H9 (cell line): ENCODE results near the gene HAUS6. TPM values are rescaled to one million over a fixed set of nuclear protein-coding genes. Genes with fewer than 3 reads are reported as not detected.
"Not testable (repeated sequence)": the region's sequence is repeated elsewhere in the genome, so short reads cannot be mapped to it uniquely, and the experiment has no call there.

Experiments
- DNase-seq: peaks from one replicate; pipeline ENCODE4 v3.0.0-alpha.2; 2017
- H2AFZ ChIP-seq: one replicate; pipeline ENCODE4 v1.6.1; 2013; ENCODE audit warnings: mild to moderate bottlenecking, low read length, control low read depth, moderate library complexity
- H2AK5ac ChIP-seq: 2 replicates; pipeline ENCODE4 v1.6.1; 2013; ENCODE audit warnings: low read length, control low read depth, mixed read lengths; ENCODE audit not compliant: insufficient read length
- H2BK120ac ChIP-seq: one replicate; pipeline ENCODE4 v1.6.1; 2013; ENCODE audit warnings: low read depth, mild to moderate bottlenecking, low read length, control low read depth, inconsistent platforms; ENCODE audit not compliant: poor library complexity, severe bottlenecking
- H2BK12ac ChIP-seq: 2 replicates; pipeline ENCODE4 v1.6.1; 2013; ENCODE audit warnings: low read length, control low read depth, mixed read lengths, low read depth; ENCODE audit not compliant: insufficient read length
- H2BK15ac ChIP-seq: 2 replicates; pipeline ENCODE4 v1.6.1; 2013; ENCODE audit warnings: low read depth, low read length, control low read depth
- H2BK20ac ChIP-seq: one replicate; pipeline ENCODE4 v1.6.1; 2013; ENCODE audit warnings: low read depth, mild to moderate bottlenecking, low read length, control low read depth, inconsistent platforms; ENCODE audit not compliant: poor library complexity, severe bottlenecking
- H2BK5ac ChIP-seq: 2 replicates; pipeline ENCODE4 v1.6.1; 2013; ENCODE audit warnings: low read length, control low read depth, mixed read lengths; ENCODE audit not compliant: insufficient read length
- H3K14ac ChIP-seq: 2 replicates; pipeline ENCODE4 v1.6.1; 2013; ENCODE audit warnings: low read length, control low read depth; ENCODE audit not compliant: insufficient read depth
- H3K18ac ChIP-seq: 2 replicates; pipeline ENCODE4 v1.6.1; 2013; ENCODE audit warnings: low read depth, mild to moderate bottlenecking, mixed read lengths, low read length, control low read depth; ENCODE audit not compliant: insufficient read length
- H3K23ac ChIP-seq: 2 replicates; pipeline ENCODE4 v1.6.1; 2013; ENCODE audit warnings: low read length, control low read depth, mixed read lengths, low read depth; ENCODE audit not compliant: insufficient read length
- H3K23me2 ChIP-seq: 2 replicates; pipeline ENCODE4 v1.6.1; 2013; ENCODE audit warnings: low read depth, mild to moderate bottlenecking, mixed read lengths, low read length, control low read depth; ENCODE audit not compliant: insufficient read length, poor library complexity, severe bottlenecking
- H3K27ac ChIP-seq: 2 replicates; pipeline ENCODE4 v1.5.1; 2013; ENCODE audit warnings: low read length, control low read depth, mixed read lengths, low read depth; ENCODE audit not compliant: insufficient read length
- H3K27me3 ChIP-seq: 2 replicates; pipeline ENCODE4 v1.6.1; 2013; ENCODE audit warnings: low read length, control low read depth, inconsistent platforms; ENCODE audit not compliant: insufficient read depth
- H3K4ac ChIP-seq: 2 replicates; pipeline ENCODE4 v1.6.1; 2013; ENCODE audit warnings: low read depth, mild to moderate bottlenecking, control low read depth, inconsistent platforms, low read length, moderate library complexity
- H3K4me1 ChIP-seq: 2 replicates; pipeline ENCODE4 v1.6.1; 2013; ENCODE audit warnings: low read length, control low read depth, inconsistent platforms; ENCODE audit not compliant: insufficient read depth
- H3K4me2 ChIP-seq: 2 replicates; pipeline ENCODE4 v1.6.1; 2013; ENCODE audit warnings: low read length, control low read depth, mixed read lengths; ENCODE audit not compliant: insufficient read length, insufficient read depth
- H3K56ac ChIP-seq: 2 replicates; pipeline ENCODE4 v1.6.1; 2013; ENCODE audit warnings: low read depth, mild to moderate bottlenecking, mixed read lengths, low read length, control low read depth; ENCODE audit not compliant: insufficient read length
- H3K79me1 ChIP-seq: 2 replicates; pipeline ENCODE4 v1.6.1; 2013; ENCODE audit warnings: low read depth, mild to moderate bottlenecking, moderate library complexity, low read length, control low read depth, inconsistent platforms; ENCODE audit not compliant: insufficient read depth, poor library complexity, severe bottlenecking
- H3K79me2 ChIP-seq: 2 replicates; pipeline ENCODE4 v1.6.1; 2013; ENCODE audit warnings: low read length, control low read depth, inconsistent platforms; ENCODE audit not compliant: insufficient read depth
- H3K9ac ChIP-seq: 2 replicates; pipeline ENCODE4 v1.6.1; 2013; ENCODE audit warnings: low read length, control low read depth, mixed read lengths; ENCODE audit not compliant: insufficient read length; ENCODE audit errors: extremely low read depth
- H3K9me3 ChIP-seq: one replicate; pipeline ENCODE4 v1.6.1; 2013; ENCODE audit warnings: low read depth, low read length, inconsistent platforms; ENCODE audit not compliant: control insufficient read depth
- H3T11ph ChIP-seq: one replicate; pipeline ENCODE4 v1.6.1; 2013; ENCODE audit warnings: mild to moderate bottlenecking, low read length, control low read depth, inconsistent platforms
- H4K20me1 ChIP-seq: one replicate; pipeline ENCODE4 v1.6.1; 2013; ENCODE audit not compliant: control insufficient read depth, insufficient read length, insufficient read depth
- H4K5ac ChIP-seq: 2 replicates; pipeline ENCODE4 v1.6.1; 2013; ENCODE audit warnings: low read depth, mild to moderate bottlenecking, mixed read lengths, low read length, control low read depth; ENCODE audit not compliant: insufficient read length
- H4K8ac ChIP-seq: replicated peaks from 2 replicates; pipeline ENCODE4 v1.6.1; 2013; ENCODE audit warnings: low read length, control low read depth, mixed read lengths, low read depth; ENCODE audit not compliant: insufficient read length
- H4K91ac ChIP-seq: 2 replicates; pipeline ENCODE4 v1.6.1; 2013; ENCODE audit warnings: low read depth, mild to moderate bottlenecking, moderate library complexity, mixed read lengths, low read length, control low read depth; ENCODE audit not compliant: insufficient read length
- H3K27ac Mint-ChIP-seq, 3 experiments: 2 replicates in 2 of 3; 3 replicates in 1 of 3; pipeline ENCODE4 v1.8.0; 2020 to 2021; ENCODE audit warnings: mixed read lengths in 3 of 3, mild to moderate bottlenecking in 1 of 3, moderate library complexity in 1 of 3
- H3K27me3 Mint-ChIP-seq: 2 replicates; pipeline ENCODE4 v1.8.0; 2021; ENCODE audit warnings: low read depth, mild to moderate bottlenecking, moderate library complexity, mixed read lengths
- H3K36me3 Mint-ChIP-seq, 3 experiments: 2 replicates in 2 of 3; 3 replicates in 1 of 3; pipeline ENCODE4 v1.8.0; 2020 to 2021; ENCODE audit warnings: low read depth in 3 of 3, mixed read lengths in 3 of 3; ENCODE audit not compliant: insufficient read depth in 1 of 3
- H3K4me1 Mint-ChIP-seq, 2 experiments: 2 replicates each; pipeline ENCODE4 v1.8.0; 2020; ENCODE audit warnings: mixed read lengths in 2 of 2
- H3K4me3 Mint-ChIP-seq, 2 experiments: 2 replicates in 1 of 2; 3 replicates in 1 of 2; pipeline ENCODE4 v1.8.0; 2020 to 2021; ENCODE audit warnings: mild to moderate bottlenecking in 2 of 2, mixed read lengths in 2 of 2, moderate library complexity in 1 of 2
- H3K9me3 Mint-ChIP-seq, 2 experiments: 2 replicates in 1 of 2; 3 replicates in 1 of 2; pipeline ENCODE4 v1.8.0; 2020; ENCODE audit warnings: mild to moderate bottlenecking in 2 of 2, mixed read lengths in 2 of 2, moderate library complexity in 1 of 2
- WGBS: extraction: QIAGEN DNeasy Blood & Tissue Kit; methylation state at CpG from one replicate; pipeline ENCODE4 v1.1.7; 2013; ENCODE audit warnings: missing lambda C conversion rate, low lambda C conversion rate, mixed read lengths; ENCODE audit not compliant: insufficient read length; ENCODE audit errors: extremely low coverage; 5-methylcytosine and 5-hydroxymethylcytosine counted together
- long read RNA-seq: library from polyadenylated mRNA; unstranded; transcript quantifications from one replicate; pipeline ENCODE4 v2.0.0, GENCODE V29; 2020
- total RNA-seq: library from RNA; stranded (reverse); gene quantifications from 2 replicates; pipeline ENCODE4 v1.2.1, GENCODE V29; 2021
- TF ChIP-seq, protein P1 (sequence below): fragments of 200-600 bp; sonication (generic); conservative IDR thresholded peaks from 3 replicates; pipeline ENCODE4 v1.8.0; 2021; ENCODE audit warnings: antibody characterized with exemption, mild to moderate bottlenecking

The HAUS6 gene
- total RNA-seq = 41.2 and 42.3 TPM in 2 replicates
- long read RNA-seq, full-length matches to known transcripts = 66 of 359 reads
- long read RNA-seq, partial matches to known transcripts = 268 of 359 reads
- long read RNA-seq, other reads (novel, unspliced or antisense) = 25 of 359 reads

- TF ChIP-seq, protein P1, sequence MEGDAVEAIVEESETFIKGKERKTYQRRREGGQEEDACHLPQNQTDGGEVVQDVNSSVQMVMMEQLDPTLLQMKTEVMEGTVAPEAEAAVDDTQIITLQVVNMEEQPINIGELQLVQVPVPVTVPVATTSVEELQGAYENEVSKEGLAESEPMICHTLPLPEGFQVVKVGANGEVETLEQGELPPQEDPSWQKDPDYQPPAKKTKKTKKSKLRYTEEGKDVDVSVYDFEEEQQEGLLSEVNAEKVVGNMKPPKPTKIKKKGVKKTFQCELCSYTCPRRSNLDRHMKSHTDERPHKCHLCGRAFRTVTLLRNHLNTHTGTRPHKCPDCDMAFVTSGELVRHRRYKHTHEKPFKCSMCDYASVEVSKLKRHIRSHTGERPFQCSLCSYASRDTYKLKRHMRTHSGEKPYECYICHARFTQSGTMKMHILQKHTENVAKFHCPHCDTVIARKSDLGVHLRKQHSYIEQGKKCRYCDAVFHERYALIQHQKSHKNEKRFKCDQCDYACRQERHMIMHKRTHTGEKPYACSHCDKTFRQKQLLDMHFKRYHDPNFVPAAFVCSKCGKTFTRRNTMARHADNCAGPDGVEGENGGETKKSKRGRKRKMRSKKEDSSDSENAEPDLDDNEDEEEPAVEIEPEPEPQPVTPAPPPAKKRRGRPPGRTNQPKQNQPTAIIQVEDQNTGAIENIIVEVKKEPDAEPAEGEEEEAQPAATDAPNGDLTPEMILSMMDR = peak; percentile 53
- Histone ChIP-seq H3K27me3 (no peaks in the 10 kb centered on the region), H4K5ac (peak within 1 kb of the TSS; percentile 4), H2AK5ac (no peak within 1 kb of the TSS), H4K8ac (no peak within 1 kb of the TSS), H4K91ac (no peak within 1 kb of the TSS), H3K4me1 (no peaks in the 10 kb centered on the region; the same call in 1 of the 2 replicates), H2BK12ac (no peak within 1 kb of the TSS), H2AFZ (no peak within 1 kb of the TSS), H3K23me2 (no peaks in the 10 kb centered on the region), H3K18ac (no peak within 1 kb of the TSS), H3K4ac (no peak within 1 kb of the TSS), H4K20me1 (no peaks in the 10 kb centered on the region), H3T11ph (no peak within 1 kb of the TSS), H3K23ac (no peak within 1 kb of the TSS), H3K56ac (no peak within 1 kb of the TSS), H3K9me3 (no peaks in the 10 kb centered on the region), H2BK15ac (no peak within 1 kb of the TSS), H3K14ac (peak within 1 kb of the TSS; percentile 89), H3K79me1 (peaks cover 10% of the 10 kb centered on the region), H3K9ac (peak within 1 kb of the TSS; percentile 96), H3K27ac (no peak within 1 kb of the TSS), H3K79me2 (peaks cover 19% of the 10 kb centered on the region; the same call in 1 of the 2 replicates), H2BK20ac (no peak within 1 kb of the TSS), H2BK120ac (no peak within 1 kb of the TSS), H3K4me2 (peak within 1 kb of the TSS; percentile 72), H2BK5ac (no peak within 1 kb of the TSS)
- H3K4me3 Mint-ChIP-seq = peak within 1 kb of the TSS; percentile 96 to 98
- peak within 1 kb of the TSS; percentile 87 to 98 (median 98) for H3K27ac Mint-ChIP-seq
- H3K36me3 Mint-ChIP-seq = peaks cover 5 to 23% (median 23%) of the 10 kb centered on the region in 3 experiments; a peak in 6 of 7 replicates
- no CpG with 5 or more reads among the region's 46 CpGs for WGBS
- H3K4me1 Mint-ChIP-seq = peaks cover 13 to 16% of the 10 kb centered on the region in 2 experiments
- no peaks in the 10 kb centered on the region for H3K27me3 Mint-ChIP-seq
- DNase-seq = peak; percentile 97
- no peaks in the 10 kb centered on the region for H3K9me3 Mint-ChIP-seq
Observed at GRCh38 chr9:19102631-19103345, at the start of gene HAUS6. HAUS6 (minus strand) TSS chr9:19102904; CDS start chr9:19102651, 253 bp downstream.

- H3K56ac ChIP-seq, H3K27me3 Mint-ChIP-seq, H4K8ac ChIP-seq, H3K23me2 ChIP-seq, H3K4me2 ChIP-seq, H3T11ph ChIP-seq, H3K79me1 ChIP-seq, H2BK120ac ChIP-seq, H3K23ac ChIP-seq, H3K18ac ChIP-seq, H2AFZ ChIP-seq, H3K27ac ChIP-seq, H3K4ac ChIP-seq, H3K9me3 ChIP-seq, H3K4me1 Mint-ChIP-seq, H2BK12ac ChIP-seq, H3K27ac Mint-ChIP-seq, DNase-seq, H3K4me1 ChIP-seq, H2BK20ac ChIP-seq, H3K9me3 Mint-ChIP-seq, H3K79me2 ChIP-seq, H2AK5ac ChIP-seq, H3K4me3 Mint-ChIP-seq, H4K20me1 ChIP-seq, H3K36me3 Mint-ChIP-seq, H4K5ac ChIP-seq, H2BK5ac ChIP-seq, H3K27me3 ChIP-seq, H4K91ac ChIP-seq, H3K14ac ChIP-seq, H2BK15ac ChIP-seq, H3K9ac ChIP-seq: not testable (repeated sequence)
- no CpG with 5 or more reads among the region's 2 CpGs for WGBS
Observed at GRCh38 chr9:19152160-19152498, 49.4 kb upstream of the HAUS6 start.
